MM.1S (cell line): ENCODE measurements around the gene CD96.

Source experiments
- DNase-seq: peaks from one replicate; pipeline ENCODE4 v3.0.0-alpha.2; 2015
- H2AFZ ChIP-seq: fragments of 300-600 bp; sonication (generic); 2 replicates; pipeline ENCODE4 v1.6.0; 2016; ENCODE audit warnings: antibody characterized with exemption, low read length
- H3F3A ChIP-seq: fragments of 300-600 bp; sonication (generic); 2 replicates; pipeline ENCODE4 v1.6.1; 2016; ENCODE audit warnings: mild to moderate bottlenecking, antibody characterized with exemption, low read length, moderate library complexity, mixed read lengths; ENCODE audit not compliant: insufficient read depth
- H3K27ac ChIP-seq: fragments of 300-600 bp; sonication (generic); 2 replicates; pipeline ENCODE4 v1.5.1; 2016; ENCODE audit warnings: mild to moderate bottlenecking, low read length
- H3K27me3 ChIP-seq: fragments of 300-600 bp; sonication (generic); replicated peaks from 2 replicates; pipeline ENCODE4 v1.6.0; 2016; ENCODE audit warnings: low read length; ENCODE audit not compliant: insufficient read depth
- H3K36me3 ChIP-seq: fragments of 300-600 bp; sonication (generic); replicated peaks from 2 replicates; pipeline ENCODE4 v1.6.1; 2016; ENCODE audit warnings: mild to moderate bottlenecking, low read length, mixed read lengths; ENCODE audit not compliant: insufficient read depth
- H3K4me1 ChIP-seq: fragments of 300-600 bp; sonication (generic); 2 replicates; pipeline ENCODE4 v1.6.1; 2016; ENCODE audit warnings: low read length, mixed read lengths
- H3K4me2 ChIP-seq: fragments of 300-600 bp; sonication (generic); 2 replicates; pipeline ENCODE4 v1.6.0; 2016; ENCODE audit warnings: low read depth, low read length
- H3K4me3 ChIP-seq: fragments of 300-600 bp; sonication (generic); 2 replicates; pipeline ENCODE4 v1.5.1; 2016; ENCODE audit warnings: low read length, mixed read lengths
- H3K79me2 ChIP-seq: fragments of 300-600 bp; sonication (generic); 2 replicates; pipeline ENCODE4 v1.6.1; 2016; ENCODE audit warnings: mixed run types, low read length, mixed read lengths
- H3K9ac ChIP-seq: fragments of 300-600 bp; sonication (generic); 2 replicates; pipeline ENCODE4 v1.6.1; 2016; ENCODE audit warnings: low read length, mixed read lengths
- H3K9me2 ChIP-seq: fragments of 300-600 bp; sonication (generic); replicated peaks from 2 replicates; pipeline ENCODE4 v1.6.1; 2016; ENCODE audit warnings: mild to moderate bottlenecking, low read length, mixed read lengths; ENCODE audit not compliant: insufficient read depth
- H3K9me3 ChIP-seq: fragments of 300-600 bp; sonication (generic); replicated peaks from 2 replicates; pipeline ENCODE4 v1.6.1; 2016; ENCODE audit warnings: mild to moderate bottlenecking, low read length, mixed read lengths; ENCODE audit not compliant: insufficient read depth
- H4K20me1 ChIP-seq: fragments of 300-600 bp; sonication (generic); 2 replicates; pipeline ENCODE4 v1.6.1; 2016; ENCODE audit warnings: mild to moderate bottlenecking, low read length, moderate library complexity, mixed read lengths; ENCODE audit not compliant: insufficient read depth
- EZH2 ChIP-seq: fragments of 300-600 bp; sonication (generic); optimal IDR thresholded peaks from 2 replicates; pipeline ENCODE3; 2017; ENCODE audit warnings: low read depth, mild to moderate bottlenecking, antibody characterized with exemption, low read length, mixed read lengths
- EZH2phosphoT487 ChIP-seq: fragments of 300-600 bp; sonication (generic); IDR thresholded peaks from 2 replicates; pipeline ENCODE4 v1.6.1; 2018; ENCODE audit warnings: antibody characterized with exemption, low read length
- TF ChIP-seq, protein P1 (sequence below): fragments of 300-600 bp; sonication (generic); IDR thresholded peaks from 2 replicates; pipeline ENCODE4 v1.5.1; 2016; ENCODE audit warnings: antibody characterized with exemption, low read length, mixed read lengths

Gene CD96

GRCh38 chr3:111594205-111594604 is 52.2 kb downstream of the CD96 start:
- Histone ChIP-seq H3K36me3 (no peaks in the 10 kb centered on the region), H4K20me1 (no peaks in the 10 kb centered on the region), H3K4me1 (no peaks in the 10 kb centered on the region), H3K27ac (no peak overlapping the region), H3F3A (no peaks in the 10 kb centered on the region), H3K4me3 (no peak overlapping the region), H3K27me3 (no peaks in the 10 kb centered on the region), H3K9me3 (no peaks in the 10 kb centered on the region), H3K79me2 (no peaks in the 10 kb centered on the region), H3K4me2 (no peak overlapping the region), H2AFZ (no peak overlapping the region), H3K9me2 (no peaks in the 10 kb centered on the region), H3K9ac (no peak overlapping the region)
- TF ChIP-seq EZH2phosphoT487: no peak
- TF ChIP-seq, protein P1, sequence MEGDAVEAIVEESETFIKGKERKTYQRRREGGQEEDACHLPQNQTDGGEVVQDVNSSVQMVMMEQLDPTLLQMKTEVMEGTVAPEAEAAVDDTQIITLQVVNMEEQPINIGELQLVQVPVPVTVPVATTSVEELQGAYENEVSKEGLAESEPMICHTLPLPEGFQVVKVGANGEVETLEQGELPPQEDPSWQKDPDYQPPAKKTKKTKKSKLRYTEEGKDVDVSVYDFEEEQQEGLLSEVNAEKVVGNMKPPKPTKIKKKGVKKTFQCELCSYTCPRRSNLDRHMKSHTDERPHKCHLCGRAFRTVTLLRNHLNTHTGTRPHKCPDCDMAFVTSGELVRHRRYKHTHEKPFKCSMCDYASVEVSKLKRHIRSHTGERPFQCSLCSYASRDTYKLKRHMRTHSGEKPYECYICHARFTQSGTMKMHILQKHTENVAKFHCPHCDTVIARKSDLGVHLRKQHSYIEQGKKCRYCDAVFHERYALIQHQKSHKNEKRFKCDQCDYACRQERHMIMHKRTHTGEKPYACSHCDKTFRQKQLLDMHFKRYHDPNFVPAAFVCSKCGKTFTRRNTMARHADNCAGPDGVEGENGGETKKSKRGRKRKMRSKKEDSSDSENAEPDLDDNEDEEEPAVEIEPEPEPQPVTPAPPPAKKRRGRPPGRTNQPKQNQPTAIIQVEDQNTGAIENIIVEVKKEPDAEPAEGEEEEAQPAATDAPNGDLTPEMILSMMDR: no peak
- no peak for TF ChIP-seq EZH2
- no peak for DNase-seq

- no peak for DNase-seq
- H3K9me3 ChIP-seq: no peaks in the 10 kb centered on the region
- H3K27me3 ChIP-seq: no peaks in the 10 kb centered on the region
- H3K9me2 ChIP-seq: no peaks in the 10 kb centered on the region
- no peak overlapping the region for H2AFZ ChIP-seq
- H3K27ac ChIP-seq: no peak overlapping the region
- no peaks in the 10 kb centered on the region for H3K36me3 ChIP-seq
- H3K9ac ChIP-seq: no peak overlapping the region
- no peaks in the 10 kb centered on the region for H3K4me1 ChIP-seq
- no peaks in the 10 kb centered on the region for H3F3A ChIP-seq
- no peaks in the 10 kb centered on the region for H3K79me2 ChIP-seq
- H3K4me2 ChIP-seq: no peak overlapping the region
- no peaks in the 10 kb centered on the region for H4K20me1 ChIP-seq
- H3K4me3 ChIP-seq: no peak overlapping the region
- TF ChIP-seq, protein P1: no peak
- TF ChIP-seq EZH2 (no peak), EZH2phosphoT487 (no peak)
These were observed 52.8 kb downstream of the CD96 start for GRCh38 chr3:111594781-111595180.

DNA sequence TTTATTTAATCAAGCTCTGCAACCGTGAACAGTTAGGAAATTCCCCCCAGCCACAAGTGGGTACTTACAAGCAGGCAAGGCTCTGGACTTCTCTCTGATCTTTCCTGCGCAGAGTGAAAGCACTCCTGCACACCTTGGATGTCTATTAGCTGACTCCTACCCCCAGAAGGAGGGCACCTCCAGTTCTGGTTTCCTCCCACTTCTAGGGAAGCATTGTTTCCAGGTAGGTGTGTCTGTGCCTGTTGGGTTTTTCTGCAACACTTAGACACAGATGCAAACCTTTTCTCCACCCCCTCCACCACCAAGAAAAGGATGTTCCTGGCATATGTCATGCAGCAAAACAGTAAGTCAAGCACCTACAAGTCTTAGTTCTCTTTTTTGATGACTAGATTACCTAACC is 53.2 kb downstream of the CD96 start, which contains the start of gene ZBED2:
Gene ZBED2 (minus strand): TSS at position 115 of the 400 bp plus-strand sequence. CDS start 1,145 bp downstream, outside the sequence.
- Histone ChIP-seq H3K4me1 (no peaks in the 10 kb centered on the region), H4K20me1 (no peaks in the 10 kb centered on the region), H3K9me3 (no peaks in the 10 kb centered on the region), H3K4me2 (no peak within 1 kb of the TSS), H3K9me2 (no peaks in the 10 kb centered on the region), H3F3A (no peaks in the 10 kb centered on the region), H3K4me3 (no peak within 1 kb of the TSS), H3K36me3 (no peaks in the 10 kb centered on the region), H3K79me2 (no peaks in the 10 kb centered on the region), H3K9ac (no peak within 1 kb of the TSS), H3K27ac (no peak within 1 kb of the TSS), H2AFZ (no peak within 1 kb of the TSS), H3K27me3 (no peaks in the 10 kb centered on the region)
- DNase-seq: no peak
- TF ChIP-seq EZH2phosphoT487 (no peak), EZH2 (no peak)
- TF ChIP-seq, protein P1: no peak

DNA sequence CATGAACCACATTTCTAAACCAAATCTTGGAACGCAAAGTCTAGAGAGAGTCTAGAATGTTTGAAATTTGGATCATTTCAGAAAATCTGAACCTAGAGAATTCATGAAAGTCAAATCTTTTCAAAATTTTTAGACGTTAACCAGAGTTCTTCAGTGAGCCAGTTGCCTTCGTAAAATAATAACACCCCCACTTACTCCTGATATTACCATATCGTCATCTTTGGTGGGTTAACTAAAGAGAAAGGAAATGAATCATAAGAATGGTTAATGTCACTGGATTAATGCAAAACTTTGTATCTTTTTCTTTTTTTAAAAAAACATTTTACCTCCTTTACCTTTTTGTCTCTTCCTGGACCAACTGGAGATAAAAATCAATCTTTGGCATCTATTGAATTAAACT is 54.3 kb downstream of the CD96 start:
- Histone ChIP-seq H3K9me2 (no peaks in the 10 kb centered on the region), H2AFZ (no peak overlapping the region), H3K36me3 (no peaks in the 10 kb centered on the region), H3K4me2 (no peak overlapping the region), H3F3A (no peaks in the 10 kb centered on the region), H3K27ac (no peak overlapping the region), H3K9ac (no peak overlapping the region), H3K9me3 (no peaks in the 10 kb centered on the region), H3K4me1 (no peaks in the 10 kb centered on the region), H3K27me3 (no peaks in the 10 kb centered on the region), H3K79me2 (no peaks in the 10 kb centered on the region), H4K20me1 (no peaks in the 10 kb centered on the region), H3K4me3 (no peak overlapping the region)
- TF ChIP-seq EZH2phosphoT487: no peak
- no peak for TF ChIP-seq EZH2
- TF ChIP-seq, protein P1: no peak
- DNase-seq: no peak
